Measurements from ENCODE around the gene PREPL. TPM values are rescaled to one million over a fixed set of nuclear protein-coding genes. Genes with fewer than 3 reads are reported as not detected.
A peak's percentile ranks its signal among the peaks of the same experiment; 100 is the strongest.

PREPL gene
- total and polyA plus RNA-seq, 5 experiments from 2014 or later, result 17.7 to 48.5 (median 20.8) TPM

GRCh38 chr2:44342854-44343253, 18.4 kb downstream of the PREPL start:
- POLR2A ChIA-PET, result interaction anchor here (0.7 kb wide), 1 partner anchor 200 kb away, joined by 3 read pairs; no protein-coding TSS in a partner anchor
- ATAC-seq (peak; percentile 71 to 75), DNase-seq (peak in 7 of 10 donors; percentile 17 to 63 (median 30))
- Mint-ChIP-seq H3K4me1 (peaks cover 0 to 3% (median 0%) of the 10 kb centered on the region in 4 donors), H3K9me3 (no peaks in the 10 kb centered on the region), H3K27ac (peak overlapping the region in 1 of 10 donors; percentile 40), H3K36me3 (peaks cover 4 to 74% (median 23%) of the 10 kb centered on the region in 3 donors), H3K4me3 (no peak overlapping the region), H3K27me3 (no peaks in the 10 kb centered on the region)

- Mint-ChIP-seq H3K27ac (peak overlapping the region in 2 of 10 donors; percentile 32 to 71), H3K27me3 (no peaks in the 10 kb centered on the region), H3K4me1 (peaks cover 7 to 26% (median 12%) of the 10 kb centered on the region in 4 donors), H3K9me3 (peaks cover 0 to 5% (median 0%) of the 10 kb centered on the region in 9 donors), H3K4me3 (no peak overlapping the region), H3K36me3 (peaks cover 24 to 82% (median 43%) of the 10 kb centered on the region in 3 donors)
- POLR2A ChIA-PET, result no interaction called here
- ATAC-seq (no peak), DNase-seq (no peak)
These were observed 25.3 kb downstream of the PREPL start for GRCh38 chr2:44335806-44336538.

- peak overlapping the region in 2 of 10 donors; percentile 9 to 55 for H3K27ac Mint-ChIP-seq
- H3K4me1 Mint-ChIP-seq, result peaks cover 7 to 26% (median 13%) of the 10 kb centered on the region in 4 donors
- H3K36me3 Mint-ChIP-seq, result peaks cover 20 to 85% (median 44%) of the 10 kb centered on the region in 3 donors
- H3K27me3 Mint-ChIP-seq, result no peaks in the 10 kb centered on the region
- peaks cover 0 to 5% (median 0%) of the 10 kb centered on the region in 9 donors for H3K9me3 Mint-ChIP-seq
- POLR2A ChIA-PET, result no interaction called here
- no peak for DNase-seq
- no peak overlapping the region for H3K4me3 Mint-ChIP-seq
- no peak for ATAC-seq
These were observed 27.3 kb downstream of the PREPL start for GRCh38 chr2:44333994-44334393.

GRCh38 chr2:44330801-44331200, 30.5 kb downstream of the PREPL start:
- Mint-ChIP-seq H3K9me3 (no peaks in the 10 kb centered on the region), H3K27ac (peak overlapping the region in 8 of 10 donors; percentile 1 to 65 (median 26)), H3K36me3 (peaks cover 4 to 86% (median 25%) of the 10 kb centered on the region in 3 donors), H3K4me1 (peaks cover 2 to 8% (median 6%) of the 10 kb centered on the region in 4 donors), H3K4me3 (no peak overlapping the region), H3K27me3 (no peaks in the 10 kb centered on the region)
- DNase-seq (no peak), ATAC-seq (no peak)
- POLR2A ChIA-PET, result no interaction called here

- ATAC-seq (no peak), DNase-seq (no peak)
- Mint-ChIP-seq H3K9me3 (no peaks in the 10 kb centered on the region), H3K36me3 (peaks cover 0 to 95% (median 33%) of the 10 kb centered on the region in 3 donors), H3K4me3 (no peak overlapping the region), H3K27ac (peak overlapping the region in 1 of 10 donors; percentile 27), H3K4me1 (peaks cover 0 to 4% (median 1%) of the 10 kb centered on the region in 4 donors), H3K27me3 (no peaks in the 10 kb centered on the region)
- POLR2A ChIA-PET, result no interaction called here
These were observed 32.0 kb downstream of the PREPL start for GRCh38 chr2:44329343-44329742.

- Mint-ChIP-seq H3K27me3 (no peaks in the 10 kb centered on the region), H3K4me3 (no peak overlapping the region), H3K36me3 (peaks cover 0 to 97% (median 33%) of the 10 kb centered on the region in 3 donors), H3K27ac (no peak overlapping the region), H3K4me1 (peaks cover 0 to 4% (median 1%) of the 10 kb centered on the region in 4 donors), H3K9me3 (no peaks in the 10 kb centered on the region)
- POLR2A ChIA-PET, result no interaction called here
- no peak for DNase-seq
- no peak for ATAC-seq
These were observed 32.5 kb downstream of the PREPL start for GRCh38 chr2:44328750-44329149.

GRCh38 chr2:44326548-44327264, 34.6 kb downstream of the PREPL start:
- no peak for ATAC-seq
- POLR2A ChIA-PET, result interaction anchor here (0.7 kb wide), 1 partner anchor 58 kb away, joined by 5 read pairs; no protein-coding TSS in a partner anchor
- Mint-ChIP-seq H3K36me3 (peaks cover 0 to 94% (median 37%) of the 10 kb centered on the region in 3 donors), H3K4me3 (no peak overlapping the region), H3K27ac (no peak overlapping the region), H3K27me3 (no peaks in the 10 kb centered on the region), H3K9me3 (no peaks in the 10 kb centered on the region), H3K4me1 (peaks cover 0 to 6% (median 1%) of the 10 kb centered on the region in 4 donors)
- DNase-seq, result no peak

- Mint-ChIP-seq H3K27ac (no peak overlapping the region), H3K4me1 (peaks cover 0 to 6% (median 1%) of the 10 kb centered on the region in 4 donors), H3K4me3 (no peak overlapping the region), H3K27me3 (no peaks in the 10 kb centered on the region), H3K9me3 (no peaks in the 10 kb centered on the region), H3K36me3 (peaks cover 0 to 94% (median 42%) of the 10 kb centered on the region in 3 donors)
- no peak for DNase-seq
- POLR2A ChIA-PET, result interaction anchor here (0.7 kb wide), 2 partner anchors 24 to 331 kb away, joined by 4 to 5 read pairs; no protein-coding TSS in a partner anchor
- ATAC-seq, result no peak
These were observed 35.4 kb downstream of the PREPL start for GRCh38 chr2:44325897-44326296.

- Mint-ChIP-seq H3K9me3 (no peaks in the 10 kb centered on the region), H3K36me3 (peaks cover 0 to 96% (median 44%) of the 10 kb centered on the region in 3 donors), H3K27me3 (no peaks in the 10 kb centered on the region), H3K4me1 (peaks cover 0 to 6% (median 0%) of the 10 kb centered on the region in 4 donors), H3K27ac (peak overlapping the region in 2 of 10 donors; percentile 24 to 62), H3K4me3 (no peak overlapping the region)
- DNase-seq (no peak), ATAC-seq (no peak)
- POLR2A ChIA-PET, result no interaction called here
These were observed 36.3 kb downstream of the PREPL start for GRCh38 chr2:44324971-44325426.

GRCh38 chr2:44321360-44321759, 39.9 kb downstream of the PREPL start:
- Mint-ChIP-seq H3K4me1 (peaks cover 0 to 8% (median 0%) of the 10 kb centered on the region in 4 donors), H3K27me3 (no peaks in the 10 kb centered on the region), H3K36me3 (peaks cover 10 to 92% (median 49%) of the 10 kb centered on the region in 3 donors), H3K27ac (no peak overlapping the region), H3K9me3 (no peaks in the 10 kb centered on the region), H3K4me3 (no peak overlapping the region)
- ATAC-seq, result no peak
- DNase-seq, result no peak
- POLR2A ChIA-PET, result no interaction called here

GRCh38 chr2:44320832-44321231, 40.5 kb downstream of the PREPL start:
- Mint-ChIP-seq H3K4me1 (peaks cover 0 to 10% (median 0%) of the 10 kb centered on the region in 4 donors), H3K36me3 (peaks cover 15 to 93% (median 52%) of the 10 kb centered on the region in 3 donors), H3K27ac (no peak overlapping the region)

GRCh38 chr2:44315945-44316344, 45.3 kb downstream of the PREPL start:
- Mint-ChIP-seq H3K4me3 (no peak overlapping the region), H3K4me1 (peaks cover 0 to 4% (median 0%) of the 10 kb centered on the region in 4 donors), H3K27me3 (no peaks in the 10 kb centered on the region), H3K9me3 (peaks cover 0 to 22% (median 14%) of the 10 kb centered on the region in 9 donors), H3K27ac (peak overlapping the region in 2 of 10 donors; percentile 2 to 36), H3K36me3 (peaks cover 32 to 92% (median 72%) of the 10 kb centered on the region in 3 donors)
- POLR2A ChIA-PET, result no interaction called here
- DNase-seq (no peak), ATAC-seq (no peak)

More at GRCh38 chr2:44320832-44321231, 40.5 kb downstream of the PREPL start:
- Mint-ChIP-seq H3K27me3 (no peaks in the 10 kb centered on the region), H3K9me3 (no peaks in the 10 kb centered on the region), H3K4me3 (no peak overlapping the region)
- POLR2A ChIA-PET, result no interaction called here
- DNase-seq (no peak), ATAC-seq (no peak)
